Astrocyte (in vitro differentiated cells and primary cell): ENCODE results near the gene SLC6A7.
A peak's percentile ranks its signal among the peaks of the same experiment; 100 is the strongest.

Experiments used
- CTCF ChIP-seq: IDR thresholded peaks from 2 replicates; pipeline ENCODE4 v1.5.1; 2011; ENCODE audit warnings: low read depth, mild to moderate bottlenecking, inconsistent platforms, low read length, moderate library complexity; ENCODE audit not compliant: insufficient read depth
- EZH2 ChIP-seq: IDR thresholded peaks from 2 replicates; pipeline ENCODE4 v1.6.1; 2012; ENCODE audit warnings: mild to moderate bottlenecking, low read length, inconsistent platforms; ENCODE audit not compliant: insufficient read depth

DNA sequence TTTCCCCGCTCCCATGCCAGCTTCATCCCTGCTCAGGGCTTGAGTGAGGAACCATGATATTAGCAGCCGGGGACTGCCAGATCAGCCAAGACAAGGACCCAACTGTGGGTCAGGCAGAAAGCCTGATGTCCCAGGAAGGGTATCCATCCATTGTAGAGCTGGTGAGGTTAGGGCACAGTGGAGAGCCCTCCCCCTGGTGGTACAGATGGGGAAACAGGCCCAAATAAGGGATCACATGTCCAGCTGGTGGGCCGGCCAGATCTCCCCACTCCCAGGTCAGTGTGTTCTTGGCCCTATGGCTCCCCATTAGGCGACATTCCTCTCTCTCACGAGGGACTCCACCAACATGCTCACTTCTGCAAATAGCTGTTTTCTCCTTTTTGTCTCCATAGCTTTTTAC is 14.3 kb upstream of the SLC6A7 start:
- peak; percentile 44 for TF ChIP-seq CTCF
- no peak for TF ChIP-seq EZH2
